SJCRH30 (cell line): ENCODE measurements around the gene PILRA. TPM values are rescaled to one million over a fixed set of nuclear protein-coding genes. Genes with fewer than 3 reads are reported as not detected.
"Not testable (repeated sequence)": the region's sequence is repeated elsewhere in the genome, so short reads cannot be mapped to it uniquely, and the experiment has no call there.

Experiments
- DNase-seq, 2 experiments: peaks; one replicate each; pipeline ENCODE4 v3.0.0-alpha.2; 2015 to 2020
- H3K27ac ChIP-seq: fragments of 250-450 bp; sonication (Bioruptor Pico); 2 replicates; pipeline ENCODE4 v1.5.1; 2020; ENCODE audit warnings: mild to moderate bottlenecking, moderate library complexity
- H3K27me3 ChIP-seq: fragments of 250-450 bp; sonication (Bioruptor Pico); 2 replicates; pipeline ENCODE4 v1.5.1; 2020; ENCODE audit warnings: mild to moderate bottlenecking, moderate library complexity
- H3K36me3 ChIP-seq: fragments of 250-450 bp; sonication (Bioruptor Pico); 2 replicates; pipeline ENCODE4 v1.5.1; 2020; ENCODE audit warnings: mild to moderate bottlenecking, moderate library complexity
- H3K4me1 ChIP-seq: fragments of 250-450 bp; sonication (Bioruptor Pico); 2 replicates; pipeline ENCODE4 v1.5.1; 2020; ENCODE audit warnings: mild to moderate bottlenecking, moderate library complexity
- H3K4me3 ChIP-seq: fragments of 250-450 bp; sonication (Bioruptor Pico); 2 replicates; pipeline ENCODE4 v1.5.1; 2020; ENCODE audit warnings: mild to moderate bottlenecking, moderate library complexity
- H3K9me3 ChIP-seq: fragments of 250-450 bp; sonication (Bioruptor Pico); replicated peaks from 2 replicates; pipeline ENCODE4 v1.5.1; 2020; ENCODE audit warnings: mild to moderate bottlenecking, moderate library complexity
- total RNA-seq: library from RNA; depleted of rRNA; stranded (reverse); fragments of >200 nt; shearing (Covaris generic); gene quantifications from 2 replicates; pipeline ENCODE4 v1.2.3, GENCODE V29; 2014; rRNA removed

Gene PILRA
- 0.83 TPM in 1 of 2 replicates, not detected in the other for total RNA-seq

DNA sequence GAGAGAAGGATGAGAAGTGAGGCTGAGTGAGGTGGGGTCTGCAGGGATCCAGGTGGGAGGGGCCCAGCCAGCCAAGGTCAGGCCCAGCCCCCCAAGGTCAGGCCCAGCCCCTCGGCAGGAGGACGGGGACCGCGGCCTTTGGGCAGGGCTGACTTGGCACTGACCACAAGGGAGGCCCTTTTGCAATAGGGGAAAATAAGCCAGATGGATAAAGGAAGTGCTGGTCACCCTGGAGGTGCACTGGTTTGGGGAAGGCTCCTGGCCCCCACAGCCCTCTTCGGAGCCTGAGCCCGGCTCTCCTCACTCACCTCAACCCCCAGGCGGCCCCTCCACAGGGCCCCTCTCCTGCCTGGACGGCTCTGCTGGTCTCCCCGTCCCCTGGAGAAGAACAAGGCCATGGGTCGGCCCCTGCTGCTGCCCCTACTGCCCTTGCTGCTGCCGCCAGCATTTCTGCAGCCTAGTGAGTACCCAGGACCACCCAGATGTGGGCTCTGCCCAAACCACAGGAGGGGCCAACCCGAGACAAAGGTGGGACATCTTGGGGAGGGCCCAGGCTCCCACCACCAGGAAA is at the start of gene PILRA:
Gene PILRA (plus strand): TSS at position 227 of the 571 bp plus-strand sequence. CDS start 170 bp downstream, at position 397.
- no peak within 1 kb of the TSS for H3K27ac ChIP-seq
- no peaks in the 10 kb centered on the region for H3K9me3 ChIP-seq

DNA sequence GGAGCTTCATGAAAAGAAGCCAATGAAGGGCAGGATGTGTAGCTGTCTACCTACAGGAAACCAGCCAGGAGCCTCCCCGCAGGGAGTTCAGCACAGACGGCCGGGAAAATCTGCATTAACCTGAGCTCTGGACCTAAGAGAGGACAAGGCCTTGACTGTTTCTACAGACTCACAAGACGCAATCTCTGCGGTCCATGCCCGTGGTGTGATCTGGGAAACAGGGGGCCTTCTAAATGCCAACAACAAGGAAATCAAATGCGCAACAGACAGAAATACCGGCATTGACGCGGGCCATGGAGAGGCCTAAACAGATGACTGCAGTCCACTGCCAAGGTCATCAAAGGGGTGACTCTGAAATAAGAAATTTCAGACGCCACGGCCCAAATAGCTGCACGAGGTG is 49.1 kb upstream of the PILRA start:
- not testable (repeated sequence) for H3K9me3 ChIP-seq, H3K27me3 ChIP-seq, DNase-seq, H3K4me3 ChIP-seq, H3K36me3 ChIP-seq, H3K4me1 ChIP-seq, H3K27ac ChIP-seq

More for the DNA sequence above, at the start of gene PILRA:
- no peak within 1 kb of the TSS for H3K4me3 ChIP-seq
- no peaks in the 10 kb centered on the region for H3K36me3 ChIP-seq
- H3K27me3 ChIP-seq: no peaks in the 10 kb centered on the region
- no peaks in the 10 kb centered on the region for H3K4me1 ChIP-seq
- no peak for DNase-seq

DNA sequence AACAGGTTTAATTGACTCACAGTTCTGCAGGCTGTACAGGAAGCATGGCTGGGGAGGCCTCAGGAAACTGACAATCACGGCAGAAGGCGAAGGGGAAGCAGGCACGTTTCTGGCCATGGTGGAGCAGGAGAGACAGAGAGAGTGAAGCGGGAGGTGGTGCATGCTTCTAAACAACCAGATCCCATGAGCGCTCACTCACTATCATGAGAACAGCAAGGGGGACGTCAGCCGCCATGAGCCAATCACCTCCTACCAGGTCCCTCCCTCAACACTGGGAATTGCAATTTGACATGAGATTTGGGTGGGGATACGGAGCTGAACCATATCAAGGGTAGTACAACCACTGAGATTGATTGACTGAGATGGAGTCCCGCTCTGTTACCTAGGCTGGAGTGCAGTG is 47.6 kb upstream of the PILRA start:
- not testable (repeated sequence) for H3K36me3 ChIP-seq, H3K4me3 ChIP-seq, H3K4me1 ChIP-seq, H3K27ac ChIP-seq, DNase-seq, H3K9me3 ChIP-seq, H3K27me3 ChIP-seq

DNA sequence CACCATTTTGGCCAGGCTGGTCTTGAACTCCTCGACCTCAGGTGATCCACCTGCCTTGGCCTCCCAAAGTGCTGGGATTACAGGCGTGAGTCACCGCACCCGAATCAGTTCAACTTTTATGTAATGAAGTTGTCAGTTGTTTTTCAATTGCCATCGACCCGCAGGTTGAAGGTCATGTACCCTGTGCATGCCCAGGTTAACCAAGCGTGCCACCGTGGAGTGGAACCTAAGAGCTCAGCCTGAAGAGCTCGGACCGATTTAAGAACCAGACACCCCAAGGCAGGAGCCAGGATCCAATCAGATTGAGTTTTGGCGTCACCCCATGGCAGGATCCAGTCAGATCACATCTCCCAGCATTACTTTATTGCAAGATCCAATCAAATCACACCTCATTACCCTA is 46.4 kb upstream of the PILRA start:
- not testable (repeated sequence) for H3K4me1 ChIP-seq, H3K27me3 ChIP-seq, H3K36me3 ChIP-seq, DNase-seq, H3K9me3 ChIP-seq, H3K27ac ChIP-seq, H3K4me3 ChIP-seq

DNA sequence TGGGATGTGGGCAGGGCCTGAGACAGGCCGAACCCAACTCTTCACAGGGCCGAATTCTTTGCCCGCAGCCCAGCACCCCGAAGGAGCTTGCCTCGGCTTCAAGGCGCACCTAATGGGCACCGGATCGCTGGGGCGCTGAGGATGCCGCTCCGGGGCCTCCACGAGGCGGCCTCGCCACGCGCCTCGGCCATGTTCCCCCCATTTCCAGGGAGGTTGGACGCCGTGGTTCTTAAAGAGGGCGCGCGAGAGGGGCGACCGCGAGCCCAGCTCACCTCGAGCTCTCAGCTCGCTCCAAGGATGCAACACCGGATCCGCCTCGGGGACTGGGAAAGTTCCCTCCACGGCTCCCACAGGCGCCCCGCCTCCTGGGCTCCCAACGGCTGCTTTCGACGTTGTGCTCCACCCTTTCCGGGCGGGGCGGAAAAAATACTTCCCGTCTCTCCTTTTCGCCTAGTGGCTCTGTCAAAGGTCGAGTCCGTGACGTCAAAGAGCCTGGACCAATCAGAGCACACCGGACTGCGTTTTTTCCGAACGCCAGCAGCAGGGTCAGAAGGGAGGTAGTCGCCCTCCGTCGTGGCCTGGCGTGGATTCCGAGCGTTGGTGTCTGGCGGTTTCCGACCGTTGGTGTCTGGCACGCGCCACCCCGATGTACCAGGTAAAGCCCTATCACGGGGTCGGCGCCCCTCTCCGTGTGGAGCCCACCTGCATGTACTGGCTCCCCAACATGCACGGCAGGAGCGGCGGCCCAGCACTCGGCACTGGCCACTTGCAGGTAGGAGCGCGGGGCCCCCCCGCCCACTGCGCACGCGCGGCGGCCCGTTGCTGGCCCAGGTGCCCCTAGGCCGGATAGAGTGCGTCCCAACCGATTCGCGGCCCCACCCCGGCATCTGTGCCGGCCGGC is 37.5 kb upstream of the PILRA start:
- H3K9me3 ChIP-seq, H3K27me3 ChIP-seq, H3K36me3 ChIP-seq, H3K4me1 ChIP-seq: not testable (repeated sequence)
- peak; percentile 96 for DNase-seq
- peak overlapping the region; percentile 79 for H3K27ac ChIP-seq
- peak overlapping the region; percentile 92 for H3K4me3 ChIP-seq

DNA sequence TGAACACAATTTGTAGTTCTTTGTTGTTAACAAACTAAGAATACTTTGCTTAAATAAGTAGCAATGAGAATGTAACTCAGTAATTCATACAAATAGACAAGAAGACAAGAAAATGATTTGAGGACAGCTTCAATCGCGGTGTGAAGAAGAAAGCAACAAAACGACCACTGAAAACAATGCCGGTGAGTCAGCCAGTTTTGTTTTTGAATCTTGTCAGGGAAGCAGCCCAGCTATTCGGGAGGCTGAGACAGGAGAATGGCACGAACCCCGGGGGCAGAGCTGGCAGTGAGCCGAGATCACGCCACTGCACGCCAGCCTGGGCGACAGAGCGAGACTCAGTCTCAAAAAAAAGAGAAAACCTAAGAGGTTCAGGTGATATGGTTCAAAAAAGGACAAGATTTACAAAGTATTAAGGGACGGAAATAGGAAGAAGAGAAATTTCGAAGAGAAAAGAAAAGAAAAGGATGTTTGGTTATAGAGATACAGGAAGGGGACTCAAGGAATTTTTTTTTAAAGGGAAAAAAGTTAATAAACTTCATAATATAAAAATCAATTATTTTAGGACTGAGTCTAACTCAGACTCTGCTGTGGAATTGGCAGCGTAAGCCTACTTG is 35.1 kb upstream of the PILRA start:
- H3K36me3 ChIP-seq, H3K4me3 ChIP-seq, H3K4me1 ChIP-seq, H3K27me3 ChIP-seq, H3K27ac ChIP-seq, H3K9me3 ChIP-seq, DNase-seq: not testable (repeated sequence)

DNA sequence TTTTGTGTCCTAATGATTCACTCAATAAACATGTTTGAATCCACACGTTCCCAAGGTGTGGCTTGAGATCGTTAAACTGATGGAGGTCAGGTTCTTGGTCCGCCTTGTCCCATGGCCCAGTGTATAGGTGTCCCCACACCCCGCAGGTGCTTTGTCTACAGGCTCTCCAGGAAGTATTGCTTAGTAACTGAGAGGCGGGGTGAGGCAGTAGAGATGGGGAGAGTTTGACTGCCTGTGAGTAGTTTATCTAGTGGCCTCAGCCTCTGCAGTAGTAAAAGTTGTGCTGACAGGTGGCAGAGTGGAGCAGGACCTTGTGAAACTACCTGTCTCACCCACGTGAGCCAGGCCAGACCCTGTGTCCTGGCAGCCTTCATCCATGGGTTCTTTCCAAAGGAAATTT is 32.0 kb upstream of the PILRA start:
- not testable (repeated sequence) for H3K4me1 ChIP-seq, H3K27ac ChIP-seq, H3K4me3 ChIP-seq, DNase-seq, H3K27me3 ChIP-seq, H3K9me3 ChIP-seq
- peaks cover 18% of the 10 kb centered on the region for H3K36me3 ChIP-seq

DNA sequence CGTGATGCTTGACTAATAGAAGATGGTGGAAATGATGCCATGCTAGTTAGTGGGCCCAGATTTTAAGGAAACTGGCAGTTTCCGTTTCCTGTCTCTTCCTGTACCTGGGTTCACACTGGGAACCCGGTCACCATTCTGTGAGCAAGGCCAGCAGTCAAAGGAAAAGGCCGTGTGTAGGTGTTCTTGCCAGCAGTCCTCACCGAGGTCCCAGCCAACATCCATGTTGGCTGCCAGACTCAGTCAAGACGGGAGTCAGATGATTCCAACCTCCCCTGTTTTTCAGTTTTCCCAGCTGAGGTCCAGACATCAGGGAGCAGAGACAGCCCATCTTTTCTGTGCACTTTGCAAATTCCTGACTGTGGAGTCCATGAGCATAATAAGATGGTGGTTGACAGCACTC is 30.5 kb upstream of the PILRA start:
- Histone ChIP-seq H3K36me3 (peaks cover 33% of the 10 kb centered on the region), H3K9me3 (no peaks in the 10 kb centered on the region), H3K4me1 (no peaks in the 10 kb centered on the region), H3K4me3 (no peak overlapping the region), H3K27ac (no peak overlapping the region), H3K27me3 (no peaks in the 10 kb centered on the region)
- DNase-seq: no peak

DNA sequence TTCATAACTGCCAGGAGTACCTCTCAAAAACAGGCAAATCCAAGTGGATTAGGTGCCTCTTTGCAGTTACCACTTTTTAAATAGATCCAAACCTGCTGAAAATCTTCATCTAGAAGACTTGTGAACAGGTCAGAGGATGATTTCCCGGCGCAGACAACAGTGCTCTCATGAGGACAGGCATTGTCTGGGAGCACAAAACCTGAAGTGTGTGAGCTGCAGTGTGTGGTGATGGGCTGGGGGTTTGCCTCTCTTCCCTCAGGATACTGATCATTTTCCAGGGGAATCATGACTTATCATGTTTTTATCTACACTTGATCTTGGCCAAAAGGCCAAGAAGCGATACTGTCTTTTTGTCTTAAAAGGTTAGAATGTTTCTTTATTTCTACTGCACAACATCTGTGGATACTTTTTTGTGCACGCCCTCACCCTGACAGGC is 29.1 kb upstream of the PILRA start:
- H3K4me1 ChIP-seq, H3K27ac ChIP-seq, H3K9me3 ChIP-seq, H3K4me3 ChIP-seq, DNase-seq, H3K27me3 ChIP-seq: not testable (repeated sequence)
- H3K36me3 ChIP-seq: peaks cover 47% of the 10 kb centered on the region

DNA sequence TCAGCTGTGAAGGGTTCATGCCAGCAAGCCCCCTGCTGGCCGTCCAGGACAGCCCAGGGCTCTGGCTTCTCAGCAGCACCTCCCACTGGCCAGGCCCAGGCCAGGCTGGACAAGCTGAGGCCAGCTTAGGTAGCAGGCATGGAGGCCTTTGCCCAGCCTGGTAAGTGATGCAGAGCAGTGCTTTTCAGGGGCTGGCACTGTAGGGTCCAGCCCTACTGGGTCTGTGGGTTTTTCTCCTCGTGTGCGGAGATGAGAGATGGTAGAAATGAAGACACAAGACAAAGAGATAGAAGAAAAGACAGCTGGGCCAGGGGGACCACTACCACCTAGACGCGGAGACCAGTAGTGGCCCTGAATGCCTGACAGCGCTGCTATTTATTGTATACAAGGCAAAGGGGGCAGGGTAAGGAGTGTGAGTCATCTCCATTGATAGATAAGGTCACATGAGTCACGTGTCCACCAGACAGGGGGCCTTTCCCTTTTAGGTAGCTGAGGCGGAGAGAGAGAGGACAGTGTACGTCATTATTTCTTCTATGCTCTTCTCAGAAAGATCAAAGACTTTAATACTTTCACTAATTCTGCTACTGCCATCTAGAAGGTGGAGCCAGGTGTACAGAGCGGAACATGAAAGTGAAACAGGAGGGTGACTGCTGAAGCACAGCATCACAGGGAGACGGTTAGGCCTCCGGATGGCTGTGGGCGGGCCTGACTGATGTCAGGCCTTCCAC is 28.6 kb upstream of the PILRA start:
- DNase-seq: peak; percentile 52 to 66
- not testable (repeated sequence) for H3K4me1 ChIP-seq, H3K4me3 ChIP-seq, H3K27me3 ChIP-seq, H3K9me3 ChIP-seq, H3K27ac ChIP-seq
- peaks cover 49% of the 10 kb centered on the region for H3K36me3 ChIP-seq

DNA sequence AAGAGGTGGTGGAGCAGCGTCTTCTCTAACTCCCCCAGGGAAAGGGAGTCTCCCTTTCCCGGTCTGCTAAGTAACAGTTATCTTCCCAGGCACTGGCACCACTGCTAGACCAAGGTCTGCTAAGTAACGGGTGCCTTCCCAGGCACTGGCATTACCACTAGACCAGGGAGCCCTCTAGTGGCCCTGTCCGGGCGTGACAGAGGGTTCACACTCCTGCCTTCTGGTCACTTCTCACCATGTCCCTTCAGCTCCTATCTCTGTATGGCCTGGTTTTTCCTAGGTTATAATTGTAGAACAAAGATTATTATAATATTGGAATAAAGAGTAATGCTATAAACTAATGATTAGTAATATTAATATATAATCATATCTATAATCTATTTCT is 28.0 kb upstream of the PILRA start:
- not testable (repeated sequence) for H3K27me3 ChIP-seq, H3K4me1 ChIP-seq, H3K9me3 ChIP-seq, H3K27ac ChIP-seq, H3K4me3 ChIP-seq
- DNase-seq: peak; percentile 76 to 79
- H3K36me3 ChIP-seq: peaks cover 51% of the 10 kb centered on the region

DNA sequence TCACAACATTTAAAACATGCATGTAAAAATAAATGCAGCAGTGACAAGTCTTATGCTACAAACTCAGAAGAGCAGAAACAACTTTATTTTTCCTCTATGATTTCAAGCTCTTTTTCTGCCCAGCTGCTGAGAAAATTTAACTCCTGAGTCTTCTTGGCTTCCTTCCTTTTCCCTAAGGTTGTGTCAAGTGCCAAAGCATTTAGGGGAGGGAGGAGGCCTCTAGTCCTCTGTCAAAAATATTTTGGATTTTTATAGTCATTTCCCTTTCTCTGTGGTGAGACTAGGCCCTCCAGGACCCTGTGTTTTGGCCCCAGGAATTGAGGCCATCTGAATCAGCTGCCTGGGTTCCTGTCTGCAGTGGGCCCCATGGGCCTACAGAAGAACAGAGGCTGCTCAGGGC is 26.4 kb upstream of the PILRA start:
- H3K27me3 ChIP-seq: no peaks in the 10 kb centered on the region
- DNase-seq: no peak
- no peaks in the 10 kb centered on the region for H3K4me1 ChIP-seq
- H3K4me3 ChIP-seq: no peak overlapping the region
- H3K27ac ChIP-seq: no peak overlapping the region
- H3K9me3 ChIP-seq: no peaks in the 10 kb centered on the region
- peaks cover 56% of the 10 kb centered on the region for H3K36me3 ChIP-seq

DNA sequence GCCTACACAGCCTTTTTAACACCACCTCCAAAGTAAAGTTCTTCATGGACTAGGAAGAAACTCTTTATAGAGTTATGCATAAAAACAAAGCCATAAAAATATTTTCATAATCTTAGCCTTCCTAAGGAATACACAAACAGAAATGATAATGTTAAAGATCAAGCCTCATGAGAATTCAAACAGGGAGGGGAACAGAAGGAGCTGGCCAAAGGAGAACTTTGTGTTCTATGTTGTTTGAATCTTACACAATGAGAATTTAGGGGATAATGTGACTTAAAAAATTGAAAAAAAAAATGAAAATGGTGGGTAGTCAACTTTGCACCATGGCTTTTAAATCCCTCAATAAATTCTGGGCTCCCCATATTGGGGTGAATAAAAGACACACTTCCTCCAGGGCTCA is 24.5 kb upstream of the PILRA start:
- no peak overlapping the region for H3K27ac ChIP-seq
- DNase-seq: no peak
- no peaks in the 10 kb centered on the region for H3K27me3 ChIP-seq
- H3K36me3 ChIP-seq: peaks cover 53% of the 10 kb centered on the region
- no peak overlapping the region for H3K4me3 ChIP-seq
- no peaks in the 10 kb centered on the region for H3K4me1 ChIP-seq
- no peaks in the 10 kb centered on the region for H3K9me3 ChIP-seq

DNA sequence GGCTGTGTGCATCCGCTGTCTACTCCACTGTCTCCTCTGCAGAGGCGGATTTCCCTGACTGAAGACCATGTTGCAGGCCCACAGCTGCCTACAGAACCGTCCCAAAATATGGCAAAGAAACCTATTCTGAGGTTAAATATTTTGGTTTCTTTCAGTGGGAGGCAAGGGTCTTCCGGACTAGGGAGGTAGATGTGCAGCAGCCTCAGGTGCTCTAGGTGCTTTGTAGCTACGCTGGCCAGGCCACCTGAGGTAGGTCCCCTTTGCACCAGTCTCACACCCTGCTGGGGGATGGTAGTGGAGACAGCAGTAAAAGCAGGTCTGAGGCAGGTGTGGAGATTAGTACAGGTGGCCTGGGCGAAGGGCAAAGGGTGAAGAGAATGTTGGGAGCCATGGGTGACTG is 23.5 kb upstream of the PILRA start:
- Histone ChIP-seq H3K27ac (no peak overlapping the region), H3K9me3 (no peaks in the 10 kb centered on the region), H3K36me3 (peaks cover 58% of the 10 kb centered on the region), H3K4me1 (no peaks in the 10 kb centered on the region), H3K27me3 (no peaks in the 10 kb centered on the region), H3K4me3 (no peak overlapping the region)
- no peak for DNase-seq

DNA sequence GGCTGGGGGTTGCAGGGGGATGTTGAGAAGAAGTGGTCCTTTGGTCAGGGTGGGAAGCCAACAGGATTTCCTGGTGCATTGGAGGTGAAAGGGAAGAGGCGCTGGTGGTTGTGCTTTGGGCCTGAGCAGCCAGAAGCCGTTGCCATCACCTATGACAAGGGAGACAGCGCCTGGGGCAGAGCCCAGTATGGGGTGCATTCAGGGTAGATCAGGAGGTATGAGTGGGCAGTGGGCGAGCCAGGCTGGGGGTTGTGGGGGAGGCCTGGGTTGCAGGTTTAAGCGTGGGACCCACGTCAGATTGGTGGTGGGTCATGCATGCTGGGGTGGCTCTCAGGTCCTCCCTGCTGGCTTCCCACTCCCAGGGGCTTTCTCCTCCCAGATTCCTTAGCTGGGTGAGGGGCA is 21.6 kb upstream of the PILRA start:
- Histone ChIP-seq H3K36me3 (peaks cover 60% of the 10 kb centered on the region), H3K27me3 (no peaks in the 10 kb centered on the region), H3K27ac (no peak overlapping the region), H3K9me3 (no peaks in the 10 kb centered on the region), H3K4me3 (no peak overlapping the region), H3K4me1 (no peaks in the 10 kb centered on the region)
- no peak for DNase-seq
